ENCODE results near the gene ANKRD31. TPM values are rescaled to one million over a fixed set of nuclear protein-coding genes. Genes with fewer than 3 reads are reported as not detected.

Gene ANKRD31
- total RNA-seq, 1 experiment from 2014 or later: 0.09 TPM

DNA sequence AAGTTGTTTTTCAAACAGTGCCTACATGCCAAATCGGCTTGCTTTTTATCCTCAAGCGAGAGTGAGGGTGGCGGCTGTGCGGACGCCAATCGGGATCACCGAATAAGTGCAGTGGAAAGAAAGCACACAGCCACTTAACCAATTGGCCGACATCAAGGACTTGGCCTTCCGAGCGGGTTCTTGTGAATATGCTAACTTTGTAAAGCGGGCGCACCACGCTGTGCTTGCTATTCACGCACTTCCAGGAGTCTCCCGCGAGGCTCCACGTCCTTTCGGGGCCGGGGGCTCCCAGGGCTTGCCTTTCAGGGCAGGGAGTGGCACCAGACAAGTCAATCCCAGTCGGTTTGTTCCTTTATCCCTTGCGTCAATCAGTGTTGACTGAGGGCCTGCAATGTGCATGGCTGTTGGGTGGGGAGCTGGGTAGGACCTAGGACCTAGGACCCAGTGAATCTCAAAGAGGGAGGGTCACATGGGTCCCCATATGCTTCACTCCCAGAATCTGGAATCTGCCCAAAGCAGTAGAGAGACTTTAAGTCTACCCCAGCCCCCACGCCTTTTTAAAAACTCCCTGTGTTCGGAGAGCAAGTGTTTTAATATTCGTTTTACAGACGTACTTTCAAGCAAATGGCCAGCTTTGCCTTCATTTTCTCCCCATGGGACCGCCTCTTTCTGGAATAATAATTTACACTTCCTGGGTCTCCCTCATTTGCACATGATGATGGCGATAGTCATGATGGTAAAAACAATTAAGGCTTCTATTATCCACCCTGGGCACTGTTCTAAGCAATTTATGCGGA, 182.3 kb downstream of the ANKRD31 start (continued):
- TF ChIP-seq, protein P1, sequence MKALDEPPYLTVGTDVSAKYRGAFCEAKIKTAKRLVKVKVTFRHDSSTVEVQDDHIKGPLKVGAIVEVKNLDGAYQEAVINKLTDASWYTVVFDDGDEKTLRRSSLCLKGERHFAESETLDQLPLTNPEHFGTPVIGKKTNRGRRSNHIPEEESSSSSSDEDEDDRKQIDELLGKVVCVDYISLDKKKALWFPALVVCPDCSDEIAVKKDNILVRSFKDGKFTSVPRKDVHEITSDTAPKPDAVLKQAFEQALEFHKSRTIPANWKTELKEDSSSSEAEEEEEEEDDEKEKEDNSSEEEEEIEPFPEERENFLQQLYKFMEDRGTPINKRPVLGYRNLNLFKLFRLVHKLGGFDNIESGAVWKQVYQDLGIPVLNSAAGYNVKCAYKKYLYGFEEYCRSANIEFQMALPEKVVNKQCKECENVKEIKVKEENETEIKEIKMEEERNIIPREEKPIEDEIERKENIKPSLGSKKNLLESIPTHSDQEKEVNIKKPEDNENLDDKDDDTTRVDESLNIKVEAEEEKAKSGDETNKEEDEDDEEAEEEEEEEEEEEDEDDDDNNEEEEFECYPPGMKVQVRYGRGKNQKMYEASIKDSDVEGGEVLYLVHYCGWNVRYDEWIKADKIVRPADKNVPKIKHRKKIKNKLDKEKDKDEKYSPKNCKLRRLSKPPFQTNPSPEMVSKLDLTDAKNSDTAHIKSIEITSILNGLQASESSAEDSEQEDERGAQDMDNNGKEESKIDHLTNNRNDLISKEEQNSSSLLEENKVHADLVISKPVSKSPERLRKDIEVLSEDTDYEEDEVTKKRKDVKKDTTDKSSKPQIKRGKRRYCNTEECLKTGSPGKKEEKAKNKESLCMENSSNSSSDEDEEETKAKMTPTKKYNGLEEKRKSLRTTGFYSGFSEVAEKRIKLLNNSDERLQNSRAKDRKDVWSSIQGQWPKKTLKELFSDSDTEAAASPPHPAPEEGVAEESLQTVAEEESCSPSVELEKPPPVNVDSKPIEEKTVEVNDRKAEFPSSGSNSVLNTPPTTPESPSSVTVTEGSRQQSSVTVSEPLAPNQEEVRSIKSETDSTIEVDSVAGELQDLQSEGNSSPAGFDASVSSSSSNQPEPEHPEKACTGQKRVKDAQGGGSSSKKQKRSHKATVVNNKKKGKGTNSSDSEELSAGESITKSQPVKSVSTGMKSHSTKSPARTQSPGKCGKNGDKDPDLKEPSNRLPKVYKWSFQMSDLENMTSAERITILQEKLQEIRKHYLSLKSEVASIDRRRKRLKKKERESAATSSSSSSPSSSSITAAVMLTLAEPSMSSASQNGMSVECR (CRISPR knock-in tag; IDR thresholded peaks at IDR 0.05; ENCODE audit: borderline replicate concordance): no peak
- TF ChIP-seq RORB (CRISPR knock-in tag; IDR thresholded peaks at IDR 0.05) (no peak), TEAD1 (CRISPR knock-in tag; IDR thresholded peaks at IDR 0.05) (0 out of 2 replicates have a peak, but pooled peaks have one; percentile 7), ETV6 (CRISPR knock-in tag; IDR thresholded peaks at IDR 0.05) (0 out of 2 replicates have a peak, but pooled peaks have one; percentile 45), ZNF423 (CRISPR knock-in tag; IDR thresholded peaks at IDR 0.05) (no peak), NFE2L1 (CRISPR knock-in tag; IDR thresholded peaks at IDR 0.05) (no peak), ZNF232 (CRISPR knock-in tag; IDR thresholded peaks at IDR 0.05) (no peak), NR1H2 (CRISPR knock-in tag; IDR thresholded peaks at IDR 0.05) (no peak), ELF4 (CRISPR knock-in tag; IDR thresholded peaks at IDR 0.05; ENCODE audit: low read depth) (no peak), GTF2I (CRISPR knock-in tag; conservative IDR thresholded peaks at IDR 0.05) (no peak), FOXP1 (CRISPR knock-in tag; IDR thresholded peaks at IDR 0.05; ENCODE audit: borderline replicate concordance) (no peak), FOXJ3 (CRISPR knock-in tag; IDR thresholded peaks at IDR 0.05; ENCODE audit: borderline replicate concordance) (no peak)
- TF ChIP-seq, protein P2, sequence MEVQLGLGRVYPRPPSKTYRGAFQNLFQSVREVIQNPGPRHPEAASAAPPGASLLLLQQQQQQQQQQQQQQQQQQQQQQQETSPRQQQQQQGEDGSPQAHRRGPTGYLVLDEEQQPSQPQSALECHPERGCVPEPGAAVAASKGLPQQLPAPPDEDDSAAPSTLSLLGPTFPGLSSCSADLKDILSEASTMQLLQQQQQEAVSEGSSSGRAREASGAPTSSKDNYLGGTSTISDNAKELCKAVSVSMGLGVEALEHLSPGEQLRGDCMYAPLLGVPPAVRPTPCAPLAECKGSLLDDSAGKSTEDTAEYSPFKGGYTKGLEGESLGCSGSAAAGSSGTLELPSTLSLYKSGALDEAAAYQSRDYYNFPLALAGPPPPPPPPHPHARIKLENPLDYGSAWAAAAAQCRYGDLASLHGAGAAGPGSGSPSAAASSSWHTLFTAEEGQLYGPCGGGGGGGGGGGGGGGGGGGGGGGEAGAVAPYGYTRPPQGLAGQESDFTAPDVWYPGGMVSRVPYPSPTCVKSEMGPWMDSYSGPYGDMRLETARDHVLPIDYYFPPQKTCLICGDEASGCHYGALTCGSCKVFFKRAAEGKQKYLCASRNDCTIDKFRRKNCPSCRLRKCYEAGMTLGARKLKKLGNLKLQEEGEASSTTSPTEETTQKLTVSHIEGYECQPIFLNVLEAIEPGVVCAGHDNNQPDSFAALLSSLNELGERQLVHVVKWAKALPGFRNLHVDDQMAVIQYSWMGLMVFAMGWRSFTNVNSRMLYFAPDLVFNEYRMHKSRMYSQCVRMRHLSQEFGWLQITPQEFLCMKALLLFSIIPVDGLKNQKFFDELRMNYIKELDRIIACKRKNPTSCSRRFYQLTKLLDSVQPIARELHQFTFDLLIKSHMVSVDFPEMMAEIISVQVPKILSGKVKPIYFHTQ (CRISPR knock-in tag; IDR thresholded peaks at IDR 0.05): no peak
- TF ChIP-seq, protein P3, sequence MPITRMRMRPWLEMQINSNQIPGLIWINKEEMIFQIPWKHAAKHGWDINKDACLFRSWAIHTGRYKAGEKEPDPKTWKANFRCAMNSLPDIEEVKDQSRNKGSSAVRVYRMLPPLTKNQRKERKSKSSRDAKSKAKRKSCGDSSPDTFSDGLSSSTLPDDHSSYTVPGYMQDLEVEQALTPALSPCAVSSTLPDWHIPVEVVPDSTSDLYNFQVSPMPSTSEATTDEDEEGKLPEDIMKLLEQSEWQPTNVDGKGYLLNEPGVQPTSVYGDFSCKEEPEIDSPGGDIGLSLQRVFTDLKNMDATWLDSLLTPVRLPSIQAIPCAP (CRISPR knock-in tag; IDR thresholded peaks at IDR 0.05): no peak
- TF ChIP-seq, protein P4, sequence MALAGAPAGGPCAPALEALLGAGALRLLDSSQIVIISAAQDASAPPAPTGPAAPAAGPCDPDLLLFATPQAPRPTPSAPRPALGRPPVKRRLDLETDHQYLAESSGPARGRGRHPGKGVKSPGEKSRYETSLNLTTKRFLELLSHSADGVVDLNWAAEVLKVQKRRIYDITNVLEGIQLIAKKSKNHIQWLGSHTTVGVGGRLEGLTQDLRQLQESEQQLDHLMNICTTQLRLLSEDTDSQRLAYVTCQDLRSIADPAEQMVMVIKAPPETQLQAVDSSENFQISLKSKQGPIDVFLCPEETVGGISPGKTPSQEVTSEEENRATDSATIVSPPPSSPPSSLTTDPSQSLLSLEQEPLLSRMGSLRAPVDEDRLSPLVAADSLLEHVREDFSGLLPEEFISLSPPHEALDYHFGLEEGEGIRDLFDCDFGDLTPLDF (CRISPR knock-in tag; IDR thresholded peaks at IDR 0.05): no peak

DNA sequence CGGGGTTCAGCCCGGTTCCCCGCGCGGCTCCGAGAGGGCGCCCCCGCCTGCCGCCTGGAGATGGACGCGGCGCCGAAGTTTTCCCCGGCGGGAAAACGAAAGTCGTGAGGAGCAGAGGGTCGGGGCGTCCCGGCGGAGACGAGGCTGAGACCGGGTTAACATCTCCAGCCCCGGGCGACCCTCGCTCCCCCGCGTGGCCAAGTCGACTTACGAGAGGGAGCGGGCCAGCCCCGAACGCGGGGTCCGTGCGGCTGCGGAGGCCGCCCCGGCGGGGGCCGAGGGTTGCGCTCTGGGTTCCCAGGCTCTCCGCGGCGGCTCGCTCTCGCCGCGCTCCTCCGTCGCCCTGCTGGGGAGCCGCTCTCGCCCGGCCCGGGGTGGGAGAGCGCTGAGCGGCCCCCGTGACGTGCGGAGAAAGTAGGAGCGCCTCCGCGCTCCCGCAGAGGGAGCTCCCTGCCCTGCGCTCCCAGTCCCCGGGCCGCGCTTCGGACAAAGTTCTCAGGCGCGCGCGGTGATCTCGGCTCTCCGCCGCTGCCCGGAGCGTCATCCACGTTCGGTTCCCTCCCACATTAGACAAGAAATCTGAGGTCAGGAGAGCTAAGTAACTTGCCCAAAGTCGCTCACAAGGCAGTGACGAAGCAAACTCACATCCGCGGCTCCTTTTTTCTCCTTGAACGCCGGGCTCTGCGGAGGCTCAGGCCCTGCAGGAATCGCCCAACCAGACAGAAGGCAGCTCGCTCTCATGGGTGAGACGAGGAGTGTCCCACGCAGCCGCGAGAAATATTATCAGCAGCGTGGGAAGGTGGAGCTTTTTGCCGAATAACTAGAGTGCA, 183.2 kb downstream of the ANKRD31 start:
- POLR2A ChIA-PET: interaction anchor here (1.0 to 1.9 kb wide), 3 partner anchors 183 to 283 kb away, joined by 3 to 6 read pairs (median 5); partner anchors contain the start of genes ANKRD31 and HMGCR
- H3K27ac Mint-ChIP-seq: no peak overlapping the region
- no peak for ATAC-seq
- H3K27me3 Mint-ChIP-seq (ENCODE audit: low read depth): peaks cover 48% of the 10 kb centered on the region
- peak overlapping the region; percentile 80 for H3K4me3 Mint-ChIP-seq
- CTCF ChIA-PET: interaction anchor here (0.9 to 1.6 kb wide), 6 partner anchors 18 to 283 kb away, joined by 3 to 6 read pairs (median 4); partner anchors contain the start of gene HMGCR
- H3K4me1 Mint-ChIP-seq: peaks cover 56% of the 10 kb centered on the region
- H3K9me3 Mint-ChIP-seq: no peaks in the 10 kb centered on the region
- peak; percentile 60 for DNase-seq (ENCODE audit: low spot score)
- no peaks in the 10 kb centered on the region for H3K36me3 Mint-ChIP-seq
- no peak for TF ChIP-seq GRHL2 (CRISPR knock-in tag; IDR thresholded peaks at IDR 0.05; ENCODE audit: insufficient replicate concordance, severe bottlenecking)
- TF ChIP-seq ESRRA (CRISPR knock-in tag; IDR thresholded peaks at IDR 0.05; ENCODE audit: borderline replicate concordance): no peak
- TF ChIP-seq MYBL2 (CRISPR knock-in tag; IDR thresholded peaks at IDR 0.05): no peak; the same call in 1 of the 2 replicates
- TF ChIP-seq, protein P1 (CRISPR knock-in tag; IDR thresholded peaks at IDR 0.05; ENCODE audit: borderline replicate concordance): 0 out of 2 replicates have a peak, but pooled peaks have one; percentile 56

Data from WTC11 (cell line).